Endodermal cell (in vitro differentiated cells): ENCODE data around the gene ANKH. TPM values are rescaled to one million over a fixed set of nuclear protein-coding genes. Genes with fewer than 3 reads are reported as not detected.
A peak's percentile ranks its signal among the peaks of the same experiment; 100 is the strongest.

Experiments used
- DNase-seq: peaks from one replicate; pipeline ENCODE4 v3.0.0-alpha.2; 2017
- H3K27ac ChIP-seq: 2 replicates; pipeline ENCODE4 v1.5.1; 2013; ENCODE audit warnings: mild to moderate bottlenecking, low read depth, low read length, moderate library complexity
- H3K27me3 ChIP-seq: 2 replicates; pipeline ENCODE4 v1.6.1; 2013; ENCODE audit warnings: mild to moderate bottlenecking, low read length, moderate library complexity; ENCODE audit not compliant: insufficient read depth, control insufficient read depth, poor library complexity, severe bottlenecking
- H3K36me3 ChIP-seq: 2 replicates; pipeline ENCODE4 v1.7.0; 2013; ENCODE audit warnings: mild to moderate bottlenecking, low read length, moderate library complexity; ENCODE audit not compliant: control insufficient read depth, insufficient read depth
- H3K4me1 ChIP-seq: one replicate; pipeline ENCODE4 v1.7.0; 2013; ENCODE audit warnings: low read length; ENCODE audit not compliant: control insufficient read depth, insufficient read depth
- H3K4me3 ChIP-seq: 2 replicates; pipeline ENCODE4 v1.5.1; 2013; ENCODE audit warnings: mild to moderate bottlenecking, low read length, moderate library complexity
- H3K9ac ChIP-seq: 2 replicates; pipeline ENCODE4 v1.6.1; 2013; ENCODE audit warnings: mild to moderate bottlenecking, low read length, moderate library complexity; ENCODE audit not compliant: poor library complexity, severe bottlenecking; ENCODE audit errors: extremely low read depth
- H3K9me3 ChIP-seq: 2 replicates; pipeline ENCODE4 v1.6.1; 2013; ENCODE audit warnings: mild to moderate bottlenecking, low read length, moderate library complexity; ENCODE audit not compliant: control insufficient read depth
- H3K27ac Mint-ChIP-seq: 2 replicates; pipeline ENCODE4 v1.8.0; 2020; ENCODE audit warnings: mixed read lengths
- H3K27me3 Mint-ChIP-seq: 2 replicates; pipeline ENCODE4 v1.8.0; 2021; ENCODE audit warnings: mild to moderate bottlenecking, mixed read lengths; ENCODE audit not compliant: insufficient read depth
- H3K36me3 Mint-ChIP-seq: 2 replicates; pipeline ENCODE4 v1.8.0; 2020; ENCODE audit warnings: low read depth, mixed read lengths
- H3K4me1 Mint-ChIP-seq: 2 replicates; pipeline ENCODE4 v1.8.0; 2020; ENCODE audit warnings: mixed read lengths
- H3K4me3 Mint-ChIP-seq: 2 replicates; pipeline ENCODE4 v1.8.0; 2020; ENCODE audit warnings: mild to moderate bottlenecking, moderate library complexity, mixed read lengths
- H3K9me3 Mint-ChIP-seq: 2 replicates; pipeline ENCODE4 v1.8.0; 2020; ENCODE audit warnings: mild to moderate bottlenecking, mixed read lengths
- WGBS, 2 experiments: methylation state at CpG; one replicate each; pipeline versions ENCODE4 v1.1.5 to v1.1.7; 2013; ENCODE audit warnings: missing lambda C conversion rate in 2 of 2, mixed read lengths in 1 of 2; ENCODE audit not compliant: insufficient coverage in 1 of 2, insufficient read length in 1 of 2; 5-methylcytosine and 5-hydroxymethylcytosine counted together
- total RNA-seq, 2 donors: library from RNA; stranded (reverse); fragmentation: NEBNext Ultra II Directional in 1 of 2; extraction: Animal tissue kit (Norgen Biotek cat#: 25700) in 1 of 2; gene quantifications; 2 replicates in 1 of 2; 3 replicates in 1 of 2; pipeline ENCODE4 v1.2.1, GENCODE V29; 2021
- TF ChIP-seq, protein P1 (sequence below): fragments of 200-600 bp; sonication (generic); conservative IDR thresholded peaks from 2 replicates; pipeline ENCODE4 v1.5.0; 2021; ENCODE audit warnings: antibody characterized with exemption, mild to moderate bottlenecking

ANKH gene
- total RNA-seq, 2 donors from 2014 or later, result 26.5 to 43.4 TPM

DNA sequence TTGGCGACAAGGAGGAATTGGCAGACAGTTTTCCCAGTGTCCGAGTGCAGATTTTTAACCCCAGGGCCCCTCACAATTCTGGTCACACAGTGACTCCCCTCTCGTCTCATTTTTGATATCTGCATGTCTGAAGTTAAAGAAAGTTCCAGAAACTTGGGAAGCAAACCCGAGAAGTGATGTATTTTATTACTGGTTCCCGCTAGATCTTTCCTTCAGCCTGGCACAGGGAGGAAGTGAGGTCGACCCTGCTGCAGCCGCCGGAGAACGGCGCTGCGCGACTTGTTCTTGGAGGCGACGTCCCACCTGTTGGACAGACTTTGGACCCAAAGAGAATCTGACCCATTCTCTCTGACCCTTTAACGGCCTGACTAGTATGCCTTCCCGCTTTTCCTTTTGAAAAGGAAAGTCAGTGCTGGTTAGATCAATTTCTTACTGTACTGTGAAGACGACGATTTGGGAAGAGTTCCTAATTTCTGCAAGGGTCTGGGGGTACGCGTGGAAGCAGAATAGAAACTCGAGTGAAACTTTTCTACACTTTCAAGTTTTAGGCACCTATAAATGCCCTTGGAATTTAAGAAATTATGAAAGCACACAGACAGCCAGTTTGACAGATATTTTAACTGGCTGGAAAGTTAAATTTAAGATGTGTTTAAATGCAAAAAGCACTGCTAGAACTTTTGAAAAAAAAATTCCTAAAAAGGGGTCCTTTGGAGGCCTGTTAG, 206.3 kb downstream of the ANKH start:
- peak overlapping the region; percentile 12 for H3K9ac ChIP-seq

DNA sequence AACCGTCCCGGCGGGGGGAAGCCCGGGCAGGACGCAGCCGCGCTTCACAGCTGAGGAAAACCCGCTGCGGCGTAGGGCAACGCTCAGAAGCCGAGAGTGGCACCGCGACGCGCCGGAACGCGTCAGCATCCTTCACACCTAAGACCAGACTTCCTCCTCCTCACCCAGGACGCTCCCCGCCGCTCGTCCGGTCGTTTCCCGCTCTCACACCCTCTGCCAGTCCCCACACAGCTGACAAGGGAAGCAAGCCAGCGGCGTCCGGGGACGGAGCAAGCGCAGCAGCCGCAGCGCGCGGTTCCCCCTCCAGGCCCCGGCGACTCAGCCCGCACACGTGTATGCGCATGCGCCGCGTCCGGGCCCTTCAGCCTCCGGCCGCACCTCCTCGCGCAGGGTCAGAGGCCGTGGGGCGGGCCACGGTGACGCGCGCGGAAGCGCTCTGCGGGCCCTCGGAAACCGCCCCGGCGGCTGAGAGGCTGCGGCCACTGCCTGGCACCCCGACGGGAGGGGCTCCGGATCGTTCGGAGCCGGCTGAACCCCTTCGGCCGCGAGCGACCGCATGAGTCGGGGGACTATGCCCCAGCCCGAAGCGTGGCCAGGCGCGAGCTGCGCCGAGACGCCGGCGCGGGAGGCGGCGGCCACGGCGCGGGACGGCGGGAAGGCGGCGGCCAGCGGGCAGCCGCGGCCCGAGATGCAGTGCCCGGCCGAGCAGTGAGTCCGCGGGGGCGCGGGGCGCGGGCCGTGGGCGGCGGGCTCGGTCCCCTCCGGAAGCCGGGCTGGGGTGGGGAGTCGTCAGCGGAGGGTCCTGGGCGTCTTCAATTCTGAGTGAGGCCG, 207.1 kb downstream of the ANKH start, which contains the start of gene OTULIN:
Gene OTULIN, plus strand, starts transcription at position 449 of the 831 bp plus-strand sequence. Its CDS starts 108 bp downstream, at position 557.
- Mint-ChIP-seq H3K36me3 (peaks cover 3% of the 10 kb centered on the region), H3K4me3 (peak within 1 kb of the TSS; percentile 85), H3K27ac (peak within 1 kb of the TSS; percentile 91), H3K9me3 (no peaks in the 10 kb centered on the region), H3K27me3 (peaks cover 16% of the 10 kb centered on the region), H3K4me1 (peaks cover 26% of the 10 kb centered on the region)
- DNase-seq, result peak; percentile 93
- Histone ChIP-seq H3K27me3 (no peaks in the 10 kb centered on the region), H3K9ac (peak within 1 kb of the TSS; percentile 66), H3K4me1 (peaks cover 9% of the 10 kb centered on the region), H3K4me3 (peak within 1 kb of the TSS; percentile 97), H3K27ac (peak within 1 kb of the TSS; percentile 64), H3K9me3 (no peaks in the 10 kb centered on the region), H3K36me3 (no peaks in the 10 kb centered on the region)
- WGBS, 2 experiments, result 0 to 1% methylated on average over 14 to 115 of the region's 115 CpGs
- TF ChIP-seq, protein P1, sequence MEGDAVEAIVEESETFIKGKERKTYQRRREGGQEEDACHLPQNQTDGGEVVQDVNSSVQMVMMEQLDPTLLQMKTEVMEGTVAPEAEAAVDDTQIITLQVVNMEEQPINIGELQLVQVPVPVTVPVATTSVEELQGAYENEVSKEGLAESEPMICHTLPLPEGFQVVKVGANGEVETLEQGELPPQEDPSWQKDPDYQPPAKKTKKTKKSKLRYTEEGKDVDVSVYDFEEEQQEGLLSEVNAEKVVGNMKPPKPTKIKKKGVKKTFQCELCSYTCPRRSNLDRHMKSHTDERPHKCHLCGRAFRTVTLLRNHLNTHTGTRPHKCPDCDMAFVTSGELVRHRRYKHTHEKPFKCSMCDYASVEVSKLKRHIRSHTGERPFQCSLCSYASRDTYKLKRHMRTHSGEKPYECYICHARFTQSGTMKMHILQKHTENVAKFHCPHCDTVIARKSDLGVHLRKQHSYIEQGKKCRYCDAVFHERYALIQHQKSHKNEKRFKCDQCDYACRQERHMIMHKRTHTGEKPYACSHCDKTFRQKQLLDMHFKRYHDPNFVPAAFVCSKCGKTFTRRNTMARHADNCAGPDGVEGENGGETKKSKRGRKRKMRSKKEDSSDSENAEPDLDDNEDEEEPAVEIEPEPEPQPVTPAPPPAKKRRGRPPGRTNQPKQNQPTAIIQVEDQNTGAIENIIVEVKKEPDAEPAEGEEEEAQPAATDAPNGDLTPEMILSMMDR, result no peak

More for the DNA sequence above, 206.3 kb downstream of the ANKH start:
- no peaks in the 10 kb centered on the region for H3K9me3 Mint-ChIP-seq
- WGBS, 2 experiments, result 10 to 19% methylated on average over 10 to 21 of the region's 21 CpGs
- peaks cover 9% of the 10 kb centered on the region for H3K4me1 ChIP-seq
- peaks cover 16% of the 10 kb centered on the region for H3K27me3 Mint-ChIP-seq
- peaks cover 29% of the 10 kb centered on the region for H3K4me1 Mint-ChIP-seq
- no peaks in the 10 kb centered on the region for H3K9me3 ChIP-seq
- peak overlapping the region; percentile 85 for H3K4me3 Mint-ChIP-seq
- H3K36me3 ChIP-seq, result no peaks in the 10 kb centered on the region
- peak overlapping the region; percentile 87 for H3K27ac Mint-ChIP-seq
- TF ChIP-seq, protein P1, result no peak
- H3K27me3 ChIP-seq, result no peaks in the 10 kb centered on the region
- H3K27ac ChIP-seq, result no peak overlapping the region
- DNase-seq, result peak; percentile 77
- H3K4me3 ChIP-seq, result peak overlapping the region; percentile 97
- peaks cover 3% of the 10 kb centered on the region for H3K36me3 Mint-ChIP-seq

DNA sequence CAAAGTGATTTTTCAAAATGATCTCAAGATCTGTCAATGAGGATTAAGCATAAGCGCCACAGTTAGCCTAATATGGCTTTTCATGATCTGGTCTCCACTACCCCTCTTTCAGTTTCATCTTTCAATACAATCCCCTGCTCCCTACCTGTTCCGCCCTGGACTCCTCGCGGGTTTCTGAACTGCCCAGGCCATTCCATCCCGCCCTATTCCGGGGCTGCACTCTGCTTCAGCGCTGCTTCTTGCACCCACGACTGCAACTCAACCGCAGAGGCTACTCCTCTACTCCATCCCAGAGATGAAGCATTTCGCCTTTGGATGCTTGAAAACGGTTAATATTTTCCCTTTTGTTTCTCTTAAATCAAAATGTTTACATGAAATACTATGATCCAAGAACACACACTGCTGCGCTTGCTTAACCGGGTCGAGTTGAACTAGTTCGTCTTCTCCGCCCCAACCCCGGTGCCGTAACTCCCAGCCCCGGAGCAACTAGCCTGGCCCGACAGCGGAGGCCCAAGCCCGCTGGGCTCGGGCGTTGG, 207.8 kb downstream of the ANKH start:
- 9 to 17% methylated on average over 8 to 24 of the region's 24 CpGs for WGBS, 2 experiments
- DNase-seq, result no peak
- H3K9me3 Mint-ChIP-seq, result no peaks in the 10 kb centered on the region
- Histone ChIP-seq H3K9ac (peak overlapping the region; percentile 66), H3K9me3 (no peaks in the 10 kb centered on the region), H3K36me3 (no peaks in the 10 kb centered on the region), H3K27ac (peak overlapping the region; percentile 64), H3K4me1 (peaks cover 9% of the 10 kb centered on the region), H3K27me3 (no peaks in the 10 kb centered on the region), H3K4me3 (peak overlapping the region; percentile 97)
- H3K36me3 Mint-ChIP-seq, result peaks cover 3% of the 10 kb centered on the region
- peak overlapping the region; percentile 85 for H3K4me3 Mint-ChIP-seq
- TF ChIP-seq, protein P1, result no peak
- H3K4me1 Mint-ChIP-seq, result peaks cover 26% of the 10 kb centered on the region
- H3K27ac Mint-ChIP-seq, result peak overlapping the region; percentile 91
- peaks cover 16% of the 10 kb centered on the region for H3K27me3 Mint-ChIP-seq
